GM11168 (cell line): ENCODE data around the gene USP19.

ENCODE experiments used
- in situ Hi-C: fragments of 300-500 bp; cut with MboI; formaldehyde crosslinking; loops from one replicate; pipeline ENCODE4 v1.12.0; 2022; ENCODE audit warnings: low sequenced_read_pairs; ENCODE audit not compliant: unreplicated experiment

Gene USP19

GRCh38 chr3:49140080-49140479 lies 19.5 kb upstream of the USP19 start:
- in situ Hi-C loops: no loop called here

DNA sequence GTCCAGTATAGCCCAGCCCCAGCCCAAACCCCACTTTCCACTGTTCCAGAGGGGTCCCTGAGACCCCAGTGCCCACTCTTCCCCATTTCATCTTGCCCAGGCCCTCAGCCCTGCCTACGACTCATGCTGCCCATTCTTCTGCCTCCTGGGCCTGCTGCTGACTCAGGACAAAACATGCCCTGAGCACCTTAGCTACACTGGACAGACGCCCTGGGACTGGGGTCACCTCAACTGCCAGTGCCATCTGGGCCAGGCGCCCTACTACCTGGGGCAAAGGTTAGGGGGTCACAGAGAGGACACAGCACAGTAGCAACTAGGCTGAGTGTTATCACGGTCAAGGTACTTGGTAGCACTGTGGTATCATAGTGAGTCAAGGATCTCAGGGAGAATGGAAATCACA lies 14.9 kb upstream of the USP19 start:
- in situ Hi-C loops: no loop called here

DNA sequence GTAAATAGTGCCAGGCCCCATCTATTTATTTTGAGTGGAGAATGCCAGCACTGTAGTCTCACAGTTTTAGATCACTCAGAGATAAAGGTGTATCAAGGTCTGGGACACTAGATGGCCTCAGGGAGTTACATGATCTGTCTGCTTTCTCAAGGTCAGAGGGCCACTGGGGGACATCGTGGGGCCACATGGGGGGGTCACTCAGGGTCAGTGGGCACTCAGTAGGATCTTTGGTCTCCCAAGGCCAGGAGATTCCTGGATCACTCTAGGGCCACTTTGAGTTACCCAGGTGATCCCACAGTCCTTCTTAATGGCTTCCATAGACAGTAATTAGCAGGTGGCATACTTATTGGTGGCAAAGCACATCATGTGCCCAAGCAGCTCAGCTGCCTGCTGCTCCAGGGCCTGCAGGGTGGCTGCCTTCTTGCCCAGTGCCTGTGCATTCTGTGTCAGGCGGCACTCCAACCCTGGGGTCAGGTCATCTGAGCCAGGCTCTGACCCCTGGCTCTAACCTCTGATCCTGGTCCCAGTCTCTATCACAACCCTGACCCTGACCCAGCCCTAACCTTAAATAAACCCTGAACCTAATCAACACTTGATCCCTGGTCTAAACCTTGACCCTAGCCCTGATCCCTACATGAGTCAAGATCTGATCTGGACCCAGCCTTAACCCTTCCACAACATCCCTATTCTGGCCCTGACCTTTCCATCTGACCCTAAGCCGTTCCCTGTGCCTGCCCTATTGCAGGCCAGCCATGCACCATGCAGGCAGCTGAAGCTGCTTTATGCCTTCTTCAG lies 14.0 kb upstream of the USP19 start:
- in situ Hi-C loops: no loop called here

DNA sequence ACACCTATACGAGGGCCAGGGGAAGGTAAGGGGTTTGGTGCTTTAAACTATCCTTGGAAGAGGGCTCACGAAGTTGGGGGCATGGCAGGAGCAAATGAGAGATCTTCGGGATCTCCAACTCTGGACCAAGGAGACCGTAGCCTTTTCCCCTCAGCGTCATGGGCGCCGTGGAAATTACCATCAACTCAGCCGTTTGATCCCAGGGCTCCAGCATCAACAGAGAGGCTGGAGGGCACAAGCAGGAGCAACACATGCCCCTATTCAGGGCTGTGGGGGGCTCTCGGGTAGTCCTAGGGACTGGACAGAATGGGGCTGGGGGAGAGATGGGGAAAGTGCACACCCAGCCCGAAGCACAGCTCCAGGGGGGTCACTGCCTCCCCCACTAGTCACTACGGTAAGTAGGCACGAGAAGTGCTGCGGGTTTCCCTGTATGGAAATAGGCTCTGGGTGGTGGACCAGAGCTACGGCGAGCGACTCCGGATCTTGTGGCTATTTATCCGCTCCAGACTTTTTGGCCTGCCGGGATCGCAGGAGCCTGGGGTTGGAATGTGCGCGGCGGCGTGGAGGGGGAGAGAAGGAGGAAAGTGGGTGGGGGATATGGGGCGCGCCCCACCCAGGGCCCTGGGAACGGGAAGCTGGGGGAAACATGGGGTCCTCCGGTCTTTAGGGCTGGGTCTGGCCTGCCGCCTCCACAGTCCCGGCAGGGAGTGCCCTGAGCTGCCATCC lies 12.8 kb upstream of the USP19 start:
- in situ Hi-C loops: no loop called here

DNA sequence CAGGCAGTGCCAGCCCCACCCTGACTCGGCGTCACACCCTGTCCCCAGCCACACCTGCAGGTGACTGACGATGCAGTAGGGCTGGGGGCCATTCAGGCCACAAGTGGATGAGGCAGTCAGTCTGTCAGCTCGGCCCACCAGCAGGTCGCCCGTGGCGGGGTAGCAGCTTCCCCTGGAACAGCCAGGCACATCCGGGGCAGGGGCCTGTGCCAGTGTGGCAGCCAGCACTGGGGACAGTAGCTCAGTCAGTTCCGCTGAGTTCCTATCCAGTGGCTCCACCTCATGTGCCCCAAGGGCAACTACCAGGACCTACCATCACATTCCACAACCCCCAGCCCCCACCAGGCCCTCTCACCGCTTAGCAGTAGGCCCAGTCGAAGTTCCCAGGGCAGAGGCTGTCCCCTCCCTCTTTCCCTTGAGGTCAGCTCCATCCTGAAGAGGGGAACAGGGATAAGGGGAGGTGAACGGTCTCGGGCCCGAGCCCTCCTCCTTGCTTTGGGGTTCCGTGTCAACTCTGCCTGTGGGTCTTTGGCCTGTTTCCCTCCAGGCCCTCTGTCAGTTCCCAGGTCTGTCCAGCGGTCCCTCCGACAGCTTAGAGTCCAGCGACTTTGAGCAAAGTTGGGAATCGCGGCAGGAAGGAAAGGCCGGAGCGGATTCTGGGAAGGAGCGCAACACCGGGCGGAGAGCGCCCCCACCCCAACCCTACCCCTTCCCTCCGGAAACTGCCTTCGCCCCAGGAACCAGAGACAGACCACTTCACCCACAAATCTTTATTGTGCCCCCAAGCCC lies 12.0 kb upstream of the USP19 start, which contains the start of gene LAMB2:
Gene LAMB2, minus strand, starts transcription at position 614 of the 789 bp plus-strand sequence. Its CDS starts 183 bp downstream, at position 431.
- in situ Hi-C loops: no loop called here

- in situ Hi-C loops: no loop called here
Observed at GRCh38 chr3:49132073-49132436, 11.4 kb upstream of the USP19 start.

- in situ Hi-C loops: no loop called here
Observed at GRCh38 chr3:49131576-49131975, 11.0 kb upstream of the USP19 start.

GRCh38 chr3:49131040-49131439 lies 10.4 kb upstream of the USP19 start:
- in situ Hi-C loops: no loop called here

DNA sequence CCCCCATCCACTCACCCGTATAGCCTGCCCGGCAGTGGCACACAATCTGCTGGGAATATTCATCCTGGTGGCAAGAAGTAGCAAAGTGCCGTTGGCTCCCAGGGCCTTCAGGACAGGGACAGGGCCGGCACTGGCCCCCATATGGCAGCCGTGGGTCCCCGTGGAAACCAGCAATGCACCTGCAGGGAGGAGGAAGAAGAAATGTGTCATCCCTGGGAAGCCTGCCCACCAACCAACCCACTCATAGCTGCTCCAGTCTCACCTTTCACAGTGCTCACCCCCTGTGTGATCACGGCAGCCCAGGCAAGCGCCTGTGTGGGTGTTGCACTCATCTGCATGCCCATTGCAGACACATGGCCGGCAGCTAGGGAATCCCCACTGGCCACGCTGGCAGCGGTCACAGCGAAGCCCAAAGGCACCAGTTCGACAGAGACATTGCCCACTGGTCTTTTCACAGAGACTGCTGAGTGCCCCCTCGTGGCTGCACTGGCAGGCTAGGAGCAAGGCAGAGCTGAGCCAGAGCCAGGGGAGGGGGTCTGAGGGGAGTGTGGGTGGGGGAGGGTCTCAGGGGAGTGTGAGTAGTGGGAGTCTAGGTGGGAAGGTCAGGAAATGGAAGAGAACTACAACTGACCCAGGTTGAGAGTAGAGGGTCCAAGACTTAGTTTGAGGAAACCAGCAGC lies 4.5 kb upstream of the USP19 start:
- in situ Hi-C loops: no loop called here

DNA sequence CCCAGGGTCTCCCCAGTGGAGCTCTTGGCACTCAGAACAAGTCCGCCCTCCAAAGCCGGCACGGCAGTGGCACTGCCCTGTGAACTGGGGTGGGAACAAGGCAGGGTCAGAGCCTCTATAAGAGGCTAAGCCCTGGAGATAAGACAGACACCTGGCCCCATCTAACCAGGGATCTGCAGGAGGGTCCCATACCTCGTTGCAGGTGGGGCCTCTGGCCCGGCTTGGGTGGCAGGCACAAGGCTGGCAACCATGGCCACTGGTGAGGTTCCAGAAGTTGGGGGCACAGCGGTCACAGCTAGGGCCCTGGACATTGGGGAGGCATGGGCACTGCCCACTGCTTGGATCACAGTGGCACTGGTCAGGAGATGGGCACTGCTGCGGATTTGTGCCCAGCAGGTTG lies 3.6 kb upstream of the USP19 start:
- in situ Hi-C loops: no loop called here

DNA sequence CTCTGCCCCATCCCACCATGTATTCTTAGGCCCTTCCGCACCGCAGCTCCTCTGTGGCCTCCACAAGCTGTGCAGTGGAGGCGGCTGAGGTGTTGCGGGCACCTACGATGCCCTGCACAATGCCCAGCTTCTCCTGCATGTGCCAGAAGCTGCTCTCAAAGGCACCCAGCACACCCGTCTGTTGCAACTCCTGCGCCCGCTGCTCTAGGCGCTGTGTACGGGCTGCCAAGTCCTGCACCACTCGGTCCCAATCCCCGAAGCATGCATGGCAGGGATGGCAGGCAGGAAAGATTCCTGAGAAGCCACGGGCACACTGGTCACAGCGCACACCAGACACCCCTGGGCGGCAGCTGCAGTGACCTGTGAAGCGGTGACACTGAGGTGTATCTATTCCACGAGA lies 3.1 kb upstream of the USP19 start:
- in situ Hi-C loops: no loop called here

DNA sequence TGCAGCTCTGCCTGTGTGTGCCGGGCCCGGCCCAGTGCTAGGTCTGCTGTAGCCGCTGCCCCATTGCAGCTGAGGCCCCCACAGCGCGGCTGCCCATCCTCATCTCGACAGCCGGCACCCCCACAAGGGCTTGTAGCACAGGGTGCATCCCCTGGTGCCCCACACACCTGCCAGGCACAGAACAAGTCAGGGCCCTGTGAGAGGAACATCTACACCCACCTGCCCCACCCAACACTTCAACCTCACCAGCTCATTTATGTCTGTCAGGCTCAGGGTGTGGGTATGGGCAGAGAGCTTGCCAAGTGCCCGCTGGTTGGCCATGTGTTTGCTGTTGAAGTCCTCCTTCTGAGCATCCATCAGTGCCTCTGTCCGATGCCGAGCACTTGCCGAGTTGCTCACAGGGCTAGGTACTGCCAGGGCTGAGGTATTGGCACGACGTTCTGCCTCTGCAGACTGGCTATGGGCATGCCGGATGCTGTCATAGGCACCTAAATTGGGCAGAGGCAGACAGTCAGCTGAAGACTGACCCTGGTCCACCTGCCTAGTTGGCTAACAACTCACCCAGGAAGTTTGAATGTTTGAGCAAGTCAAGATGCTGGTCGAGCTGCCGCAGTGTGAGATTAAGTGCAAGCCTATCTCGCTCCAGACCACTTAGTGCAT lies 2.4 kb upstream of the USP19 start:
- in situ Hi-C loops: no loop called here

GRCh38 chr3:49122451-49122850 lies 1.8 kb upstream of the USP19 start:
- in situ Hi-C loops: no loop called here

DNA sequence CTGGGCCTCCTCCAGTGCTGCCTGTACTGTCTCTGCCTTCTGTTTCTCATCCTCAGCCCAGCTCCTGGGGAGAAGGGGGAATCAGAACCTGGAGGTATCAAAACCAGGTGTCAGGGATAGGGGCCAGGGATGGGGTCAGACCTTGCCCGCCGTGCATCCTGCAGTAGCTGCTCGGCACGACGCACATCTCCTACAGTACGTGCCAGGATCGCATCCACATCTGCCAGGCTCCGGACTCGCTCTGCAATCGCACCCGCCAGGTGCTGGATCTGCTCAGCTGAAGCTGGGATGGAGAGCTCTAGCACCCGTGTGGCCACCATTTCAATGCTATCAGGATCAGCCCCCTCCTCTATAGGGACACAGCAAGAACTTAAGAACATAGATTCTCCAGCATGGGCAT lies 1.4 kb upstream of the USP19 start:
- in situ Hi-C loops: no loop called here

- in situ Hi-C loops: no loop called here
Observed at GRCh38 chr3:49121132-49121736, 611 bp upstream of the USP19 start.

DNA sequence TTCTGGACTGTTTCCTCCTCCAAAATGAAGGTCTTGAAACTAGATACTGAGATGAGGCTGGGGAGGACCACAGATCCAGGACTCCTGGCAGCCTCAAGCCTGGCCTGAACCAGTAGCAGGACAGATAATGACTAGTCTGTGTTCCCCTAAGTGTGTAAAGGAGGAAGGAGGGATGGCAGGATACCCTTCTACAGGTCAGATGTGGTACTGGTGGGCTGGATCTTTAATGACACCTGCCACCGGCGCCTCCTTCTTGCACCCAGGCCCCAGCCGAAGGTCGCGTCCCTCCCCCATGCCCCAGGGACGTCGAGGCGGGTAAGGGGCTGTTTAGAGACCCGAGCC lies 556 bp downstream of the USP19 start:
- in situ Hi-C loops: no loop called here

DNA sequence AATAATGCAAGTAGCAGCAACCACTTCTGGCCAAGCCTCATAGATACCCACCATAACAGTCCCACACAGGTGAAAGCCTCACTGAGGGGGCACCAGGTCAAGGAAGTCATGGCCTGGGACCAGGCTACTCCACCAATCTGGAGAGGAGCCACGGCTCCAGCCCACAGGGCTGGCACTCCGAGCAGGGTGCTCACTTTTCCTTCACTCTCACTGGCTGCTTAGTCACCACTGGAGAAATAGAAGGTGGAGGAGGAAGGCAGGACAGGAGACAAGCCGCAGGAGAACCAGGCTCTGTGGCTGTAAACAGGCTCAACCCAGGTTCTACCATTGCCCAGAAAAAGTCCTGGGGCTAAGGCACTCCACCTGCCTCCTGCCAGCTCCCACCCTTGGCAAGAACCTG lies 1.2 kb downstream of the USP19 start:
- in situ Hi-C loops: no loop called here

- in situ Hi-C loops: no loop called here
Observed at GRCh38 chr3:49119036-49119435, 1.6 kb downstream of the USP19 start.

DNA sequence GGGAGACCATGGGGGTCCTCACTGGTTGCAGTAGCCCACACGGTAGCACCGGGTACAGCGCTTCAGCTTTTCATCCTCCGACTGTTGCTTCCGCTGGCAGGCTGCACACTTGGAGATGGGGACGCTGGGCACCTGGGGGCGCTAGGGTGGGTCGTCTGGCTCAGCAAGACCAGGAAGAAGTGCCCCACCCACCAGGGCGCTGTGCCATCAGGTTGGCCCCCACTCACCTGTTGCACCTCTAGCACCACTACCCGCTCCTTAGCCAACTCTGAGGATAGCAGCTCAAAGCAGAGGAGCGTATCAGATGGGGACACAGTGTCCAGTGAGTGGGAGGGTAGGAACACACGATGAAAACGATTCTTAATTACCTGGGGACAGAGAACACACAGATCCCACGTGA lies 8.4 kb downstream of the USP19 start:
- in situ Hi-C loops: no loop called here

GRCh38 chr3:49111347-49111746 lies 9.3 kb downstream of the USP19 start:
- in situ Hi-C loops: no loop called here
